ENCODE results near the gene MYMX. TPM values are rescaled to one million over a fixed set of nuclear protein-coding genes. Genes with fewer than 3 reads are reported as not detected.
A peak's percentile ranks its signal among the peaks of the same experiment; 100 is the strongest.

Gene MYMX
- total RNA-seq, 4 donors from 2014 or later, result not detected

DNA sequence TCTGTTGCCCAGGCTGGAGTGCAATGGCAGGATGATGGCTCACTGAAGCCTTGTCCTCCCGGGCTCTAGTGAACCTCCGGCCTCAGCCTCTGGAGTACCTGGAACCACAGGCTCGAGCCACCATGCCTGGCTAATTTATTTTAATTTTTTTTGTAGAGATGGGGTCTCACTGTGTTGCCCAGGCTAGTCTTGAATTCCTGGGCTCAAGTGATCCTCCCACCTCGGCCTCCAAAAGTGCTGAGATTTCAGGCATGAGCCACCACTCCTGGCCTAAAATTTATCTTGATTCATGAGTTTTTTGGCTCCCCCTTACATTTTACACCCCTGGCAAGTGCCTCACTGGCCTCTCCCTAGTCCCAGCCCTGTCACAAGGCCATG, 4.2 kb downstream of the MYMX start:
- TF ChIP-seq, protein P1, sequence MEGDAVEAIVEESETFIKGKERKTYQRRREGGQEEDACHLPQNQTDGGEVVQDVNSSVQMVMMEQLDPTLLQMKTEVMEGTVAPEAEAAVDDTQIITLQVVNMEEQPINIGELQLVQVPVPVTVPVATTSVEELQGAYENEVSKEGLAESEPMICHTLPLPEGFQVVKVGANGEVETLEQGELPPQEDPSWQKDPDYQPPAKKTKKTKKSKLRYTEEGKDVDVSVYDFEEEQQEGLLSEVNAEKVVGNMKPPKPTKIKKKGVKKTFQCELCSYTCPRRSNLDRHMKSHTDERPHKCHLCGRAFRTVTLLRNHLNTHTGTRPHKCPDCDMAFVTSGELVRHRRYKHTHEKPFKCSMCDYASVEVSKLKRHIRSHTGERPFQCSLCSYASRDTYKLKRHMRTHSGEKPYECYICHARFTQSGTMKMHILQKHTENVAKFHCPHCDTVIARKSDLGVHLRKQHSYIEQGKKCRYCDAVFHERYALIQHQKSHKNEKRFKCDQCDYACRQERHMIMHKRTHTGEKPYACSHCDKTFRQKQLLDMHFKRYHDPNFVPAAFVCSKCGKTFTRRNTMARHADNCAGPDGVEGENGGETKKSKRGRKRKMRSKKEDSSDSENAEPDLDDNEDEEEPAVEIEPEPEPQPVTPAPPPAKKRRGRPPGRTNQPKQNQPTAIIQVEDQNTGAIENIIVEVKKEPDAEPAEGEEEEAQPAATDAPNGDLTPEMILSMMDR (IDR thresholded peaks at IDR 0.05), result no peak
- TF ChIP-seq EP300 (IDR thresholded peaks at IDR 0.05), result no peak
- no peak for TF ChIP-seq POLR2A (IDR thresholded peaks at IDR 0.05)
- Histone ChIP-seq H3K36me3 (no peaks in the 10 kb centered on the region), H3K4me1 (peaks cover 0 to 87% (median 42%) of the 10 kb centered on the region in 4 donors), H3K9me3 (no peaks in the 10 kb centered on the region), H3K4me3 (no peak overlapping the region), H3K27ac (peak overlapping the region; percentile 60 to 90 (median 82)), H3K27me3 (no peaks in the 10 kb centered on the region)
- DNase-seq (ENCODE audit: low spot score in 2 of 2), result no peak
- WGBS, 2 donors, result 88 to 92% methylated on average over 4 of the region's 4 CpGs

DNA sequence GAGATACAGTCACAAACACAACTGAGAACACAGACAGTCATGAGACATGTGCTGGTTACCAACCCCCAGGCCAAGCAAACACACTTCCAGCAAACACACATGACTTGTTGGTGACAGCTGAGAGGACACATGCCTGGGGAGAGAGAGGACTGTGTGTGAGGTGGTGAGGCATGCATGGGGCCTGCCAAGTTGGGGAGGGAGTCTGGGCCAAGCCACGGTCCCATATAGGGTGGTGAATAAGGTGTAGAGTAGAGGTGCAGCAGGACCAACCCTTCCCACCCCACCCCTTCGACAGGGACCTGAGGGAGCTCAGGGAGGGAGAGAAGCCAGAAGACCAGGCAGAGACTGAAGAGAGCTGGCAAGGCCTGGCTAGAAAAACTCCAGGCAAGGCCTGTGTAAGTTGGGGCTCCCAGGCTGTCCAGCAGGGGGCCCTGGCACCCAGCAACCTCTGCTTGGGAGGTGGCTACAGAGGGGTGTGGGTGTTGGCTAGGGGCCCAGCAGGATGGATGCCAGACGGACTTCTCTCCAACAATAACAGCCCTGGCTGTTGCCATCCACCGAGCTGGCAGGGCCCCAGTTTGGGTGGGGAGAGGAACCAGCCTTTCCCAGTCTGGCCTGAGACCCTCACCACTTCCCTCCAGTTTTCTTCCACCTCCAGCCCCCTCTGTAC, 4.7 kb downstream of the MYMX start:
- DNase-seq (ENCODE audit: low spot score in 2 of 2), result peak; percentile 77 to 81
- Histone ChIP-seq H3K36me3 (no peaks in the 10 kb centered on the region), H3K27ac (peak overlapping the region; percentile 60 to 90 (median 82)), H3K4me3 (peak overlapping the region in 1 of 4 donors; percentile 75), H3K4me1 (peaks cover 0 to 92% (median 46%) of the 10 kb centered on the region in 4 donors), H3K9me3 (no peaks in the 10 kb centered on the region), H3K27me3 (no peaks in the 10 kb centered on the region)
- 3 to 10% methylated on average over 4 of the region's 4 CpGs for WGBS, 2 donors
- TF ChIP-seq, protein P1 (IDR thresholded peaks at IDR 0.05), result peak; percentile 77 to 90 (median 87)
- TF ChIP-seq EP300 (IDR thresholded peaks at IDR 0.05) (peak; percentile 25 to 83), POLR2A (IDR thresholded peaks at IDR 0.05) (peak in 1 of 2 donors; percentile 7)

DNA sequence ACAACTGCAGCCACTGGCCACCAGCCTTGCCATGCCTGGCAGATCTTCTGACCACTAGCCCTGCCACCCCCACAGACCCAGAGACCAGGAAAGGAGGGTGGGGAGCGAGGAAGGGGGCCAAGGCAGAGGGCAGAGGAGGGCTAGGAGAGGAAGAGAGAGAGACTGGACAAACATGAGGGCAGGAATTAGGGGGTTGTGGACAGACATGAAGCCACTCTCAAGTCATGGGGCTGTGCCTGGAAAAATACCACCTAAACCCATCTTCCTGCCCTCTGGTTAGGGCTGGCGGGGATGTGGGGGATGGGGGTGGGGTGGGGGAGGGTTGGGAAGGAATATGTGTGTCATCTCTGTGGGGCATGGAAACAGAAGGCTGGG, 5.2 kb downstream of the MYMX start:
- Histone ChIP-seq H3K36me3 (no peaks in the 10 kb centered on the region), H3K9me3 (no peaks in the 10 kb centered on the region), H3K4me1 (peaks cover 0 to 93% (median 47%) of the 10 kb centered on the region in 4 donors), H3K4me3 (peak overlapping the region in 1 of 4 donors; percentile 75), H3K27ac (peak overlapping the region; percentile 60 to 90 (median 82)), H3K27me3 (no peaks in the 10 kb centered on the region)
- 45 to 47% methylated on average over 2 of the region's 2 CpGs for WGBS, 2 donors
- DNase-seq (ENCODE audit: low spot score in 2 of 2), result no peak
- TF ChIP-seq EP300 (IDR thresholded peaks at IDR 0.05) (no peak), POLR2A (IDR thresholded peaks at IDR 0.05) (no peak)
- TF ChIP-seq, protein P1 (IDR thresholded peaks at IDR 0.05), result no peak

DNA sequence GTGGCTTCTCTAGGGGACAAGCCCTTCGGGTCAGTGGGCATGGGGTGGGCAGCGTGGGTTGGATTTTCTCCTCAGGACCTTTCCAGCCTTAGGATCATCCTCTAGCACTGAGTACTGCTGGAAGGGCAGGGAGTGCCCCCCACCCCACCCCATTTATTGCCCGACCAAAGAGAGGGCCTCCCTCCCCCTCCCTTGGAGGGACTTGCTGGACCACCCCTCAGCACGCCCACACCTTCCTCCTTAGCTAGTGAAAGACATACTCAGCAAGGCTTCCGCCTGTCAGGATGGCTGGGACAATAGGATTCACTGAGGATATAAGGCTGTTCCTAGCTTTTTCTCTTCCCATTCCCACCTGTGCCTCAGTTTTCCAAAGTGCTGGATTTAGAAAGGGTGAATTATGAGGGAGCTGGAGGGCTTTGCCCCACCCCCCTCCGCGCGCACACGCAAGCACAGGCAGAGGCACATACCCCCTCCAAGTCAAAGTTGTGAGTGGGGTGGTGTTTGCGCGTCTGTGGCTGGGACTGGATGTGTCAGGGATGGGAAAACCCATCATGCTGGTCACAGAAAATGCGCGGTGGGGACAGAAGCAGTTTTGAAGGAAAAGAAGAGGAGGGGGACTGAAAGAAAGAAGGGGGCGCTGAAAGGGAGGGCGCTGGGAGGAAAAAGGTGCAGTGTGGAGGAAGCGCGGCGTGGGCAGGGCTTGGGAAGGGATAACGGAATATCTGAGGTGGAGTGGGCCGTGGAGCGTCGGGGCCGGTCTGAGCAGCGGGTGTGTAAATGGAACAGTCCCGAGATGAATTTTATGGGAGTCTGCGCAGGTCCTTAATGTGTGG, 6.0 kb downstream of the MYMX start:
- H3K4me1 ChIP-seq, result peaks cover 0 to 93% (median 55%) of the 10 kb centered on the region in 4 donors

More for the DNA sequence above, 6.0 kb downstream of the MYMX start:
- no peak for DNase-seq (ENCODE audit: low spot score in 2 of 2)
- Histone ChIP-seq H3K9me3 (no peaks in the 10 kb centered on the region), H3K27me3 (no peaks in the 10 kb centered on the region), H3K36me3 (no peaks in the 10 kb centered on the region), H3K27ac (peak overlapping the region; percentile 60 to 90 (median 82)), H3K4me3 (peak overlapping the region; percentile 24 to 78 (median 61))
- no peak for TF ChIP-seq EP300 (IDR thresholded peaks at IDR 0.05)
- TF ChIP-seq, protein P1 (IDR thresholded peaks at IDR 0.05), result no peak
- WGBS, 2 donors, result 21 to 23% methylated on average over 26 of the region's 26 CpGs

Measured in tibial nerve (tissue), 4 donors.